NCI-H1436 (cell line): ENCODE data around the gene RELL2.

ENCODE experiments used
- DNase-seq: peaks from one replicate; lab custom pipeline; 2025; lab: John Stamatoyannopoulos, UW

The RELL2 gene

GRCh38 chr5:141618804-141619554, 17.8 kb upstream of the RELL2 start, which contains the start of gene DIAPH1:
Gene DIAPH1 (minus strand): TSS chr5:141619000. CDS start chr5:141618914, 86 bp downstream.
- DNase-seq: peak; percentile 96

- no peak for DNase-seq
Measured at GRCh38 chr5:141623186-141623585, 13.6 kb upstream of the RELL2 start.

GRCh38 chr5:141623611-141624010, 13.2 kb upstream of the RELL2 start:
- DNase-seq: no peak

- no peak for DNase-seq
Measured at GRCh38 chr5:141628175-141628788, 8.5 kb upstream of the RELL2 start.

GRCh38 chr5:141630570-141631140, 6.1 kb upstream of the RELL2 start:
- no peak for DNase-seq

- DNase-seq: no peak
Measured at GRCh38 chr5:141632650-141633049, 4.1 kb upstream of the RELL2 start.

- no peak for DNase-seq
Measured at GRCh38 chr5:141633871-141634561, 2.8 kb upstream of the RELL2 start.

GRCh38 chr5:141634720-141635119, 2.1 kb upstream of the RELL2 start:
- DNase-seq: no peak

GRCh38 chr5:141635646-141636045, 1.2 kb upstream of the RELL2 start:
- no peak for DNase-seq

- no peak for DNase-seq
Measured at GRCh38 chr5:141636106-141636412, 738 bp upstream of the RELL2 start.

GRCh38 chr5:141637123-141637766, 448 bp downstream of the RELL2 start:
- peak; percentile 12 for DNase-seq

GRCh38 chr5:141637767-141638419, 1.1 kb downstream of the RELL2 start:
- no peak for DNase-seq

- no peak for DNase-seq
Measured at GRCh38 chr5:141638771-141639170, 2.0 kb downstream of the RELL2 start.

GRCh38 chr5:141639357-141640050, 2.7 kb downstream of the RELL2 start:
- no peak for DNase-seq

- no peak for DNase-seq
Measured at GRCh38 chr5:141640051-141640415, 3.2 kb downstream of the RELL2 start.

- DNase-seq: no peak
Measured at GRCh38 chr5:141640698-141641097, 3.9 kb downstream of the RELL2 start.

- DNase-seq: no peak
Measured at GRCh38 chr5:141641634-141642267, 5.0 kb downstream of the RELL2 start.

GRCh38 chr5:141646026-141646425, 9.2 kb downstream of the RELL2 start:
- no peak for DNase-seq

GRCh38 chr5:141647242-141647641, 10.4 kb downstream of the RELL2 start:
- no peak for DNase-seq

- DNase-seq: no peak
Measured at GRCh38 chr5:141647851-141648250, 11.1 kb downstream of the RELL2 start.
